ENCODE results near the gene KRTAP5-11. TPM values are rescaled to one million over a fixed set of nuclear protein-coding genes. Genes with fewer than 3 reads are reported as not detected.
A peak's percentile ranks its signal among the peaks of the same experiment; 100 is the strongest.
"Not testable (repeated sequence)": the region's sequence is repeated elsewhere in the genome, so short reads cannot be mapped to it uniquely, and the experiment has no call there.

Gene KRTAP5-11, protein sequence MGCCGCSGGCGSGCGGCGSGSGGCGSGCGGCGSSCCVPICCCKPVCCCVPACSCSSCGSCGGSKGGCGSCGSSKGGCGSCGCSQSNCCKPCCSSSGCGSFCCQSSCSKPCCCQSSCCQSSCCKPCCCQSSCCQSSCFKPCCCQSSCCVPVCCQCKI
- not detected in 2 replicates for total RNA-seq (2014; rRNA removed; shearing (Covaris generic))
- not detected in 2 replicates for polyA plus RNA-seq (2015; cell fraction: cytosol; rRNA removed)
- polyA plus RNA-seq (2015; cell fraction: nucleus; rRNA removed): not detected in 2 replicates

DNA sequence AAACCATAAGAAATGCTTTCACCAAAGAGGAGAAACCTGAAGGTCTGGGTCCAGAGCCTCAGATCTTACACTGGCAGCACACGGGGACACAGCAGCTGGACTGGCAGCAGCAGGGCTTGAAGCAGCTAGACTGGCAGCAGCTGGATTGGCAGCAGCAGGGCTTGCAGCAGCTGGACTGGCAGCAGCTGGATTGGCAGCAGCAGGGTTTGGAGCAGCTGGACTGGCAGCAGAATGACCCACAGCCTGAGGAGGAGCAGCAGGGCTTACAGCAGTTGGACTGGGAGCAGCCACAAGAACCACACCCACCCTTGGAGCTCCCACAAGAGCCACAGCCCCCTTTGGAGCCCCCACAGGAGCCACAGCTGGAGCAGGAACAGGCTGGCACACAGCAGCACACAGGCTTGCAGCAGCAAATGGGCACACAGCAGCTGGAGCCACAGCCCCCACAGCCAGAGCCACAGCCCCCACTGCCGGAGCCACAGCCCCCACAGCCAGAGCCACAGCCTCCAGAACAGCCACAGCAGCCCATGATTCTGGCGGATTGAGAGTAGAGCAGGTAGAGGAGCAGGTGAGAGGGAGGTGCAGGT lies at the start of gene KRTAP5-11:
Gene KRTAP5-11 (minus strand): TSS at position 567 of the 587 bp plus-strand sequence. CDS start 38 bp downstream, at position 529.
- no peak for DNase-seq (ENCODE audit: low read depth, low spot score)
- in situ Hi-C loops (cut with HindIII; ENCODE audit: low pct_unique_long_range_greater_than_20kb, low sequenced_read_pairs): no loop called here

DNA sequence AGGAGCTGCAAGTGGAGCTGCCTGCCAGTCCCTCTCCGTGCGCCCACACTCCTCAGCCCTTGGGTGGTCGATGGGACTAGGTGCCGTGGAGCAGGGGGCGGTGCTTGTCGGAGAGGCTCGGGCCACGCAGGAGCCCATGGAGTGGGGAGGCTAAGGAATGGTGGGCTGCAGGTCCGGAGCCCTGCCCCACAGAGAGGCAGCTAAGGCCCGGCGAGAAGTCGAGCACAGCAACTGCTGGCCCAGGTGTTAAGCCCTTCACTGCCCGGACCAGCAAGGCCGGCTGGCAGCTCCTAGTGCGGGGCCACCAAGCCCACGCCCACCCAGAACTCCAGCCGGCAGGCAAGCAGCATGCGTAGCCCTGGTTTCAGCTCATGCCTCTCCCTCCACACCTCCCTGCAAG lies 48.9 kb upstream of the KRTAP5-11 start:
- in situ Hi-C loops (cut with HindIII; ENCODE audit: low pct_unique_long_range_greater_than_20kb, low sequenced_read_pairs); DNase-seq (ENCODE audit: low read depth, low spot score): not testable (repeated sequence)

DNA sequence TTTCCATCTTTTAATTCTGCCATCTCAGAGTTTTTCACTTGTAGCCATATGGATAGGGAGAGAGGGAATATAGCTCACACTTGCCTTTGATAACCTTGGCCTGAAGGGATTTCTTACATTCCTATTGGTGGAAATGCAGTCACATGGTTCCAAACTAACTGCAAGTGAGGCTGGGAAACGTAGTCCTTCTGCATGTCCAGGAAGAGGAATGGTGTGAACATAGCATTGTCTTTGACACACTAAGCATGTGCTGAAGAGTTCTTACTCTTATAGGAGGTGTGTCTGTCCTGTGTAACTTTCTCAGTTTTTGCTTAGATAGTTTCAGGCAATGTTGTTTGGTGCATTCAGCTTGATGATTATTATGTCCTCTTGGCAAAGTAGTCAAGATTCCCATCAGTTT lies 47.4 kb upstream of the KRTAP5-11 start:
- in situ Hi-C loops (cut with HindIII; ENCODE audit: low pct_unique_long_range_greater_than_20kb, low sequenced_read_pairs): not testable (repeated sequence)
- DNase-seq (ENCODE audit: low read depth, low spot score): peak; percentile 64

DNA sequence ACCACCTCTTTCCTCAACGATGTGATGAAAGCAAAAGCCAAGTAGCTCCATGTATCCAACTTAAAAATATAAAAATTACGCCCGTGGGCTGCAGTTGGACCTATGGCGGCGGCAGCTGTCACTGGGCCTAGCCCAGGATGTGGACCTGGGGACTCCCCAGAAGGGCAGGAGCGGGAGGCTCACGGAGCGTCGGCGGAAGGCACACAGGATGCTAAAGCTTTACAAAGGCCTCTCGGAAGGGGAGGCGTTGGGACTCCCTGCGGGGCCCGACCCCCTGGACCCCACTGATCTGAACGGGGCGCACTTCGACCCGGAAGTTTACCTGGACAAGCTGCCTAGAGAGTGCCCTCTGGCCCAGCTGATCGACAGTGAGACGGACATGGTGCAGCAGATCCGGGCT lies 46.3 kb upstream of the KRTAP5-11 start:
- in situ Hi-C loops (cut with HindIII; ENCODE audit: low pct_unique_long_range_greater_than_20kb, low sequenced_read_pairs); DNase-seq (ENCODE audit: low read depth, low spot score): not testable (repeated sequence)

DNA sequence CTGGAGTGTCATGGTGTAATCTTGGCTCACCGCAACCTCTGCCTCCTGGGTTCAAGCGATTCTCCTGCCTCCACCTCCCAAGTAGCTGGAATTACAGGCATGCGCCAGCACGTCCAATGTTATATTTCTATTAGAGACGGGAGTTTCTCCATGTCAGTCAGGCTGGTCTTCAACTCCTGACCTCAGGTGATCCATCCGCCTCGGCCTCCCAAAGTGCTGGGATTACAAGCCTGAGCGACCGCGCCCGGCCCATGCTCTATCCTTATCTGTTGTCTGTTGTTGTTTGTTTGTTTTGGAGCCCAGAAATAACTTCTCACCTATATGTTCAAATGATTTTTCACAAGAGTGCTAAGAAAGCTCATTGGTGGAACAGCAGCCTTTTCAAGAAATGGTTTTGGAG lies 40.6 kb upstream of the KRTAP5-11 start:
- DNase-seq (ENCODE audit: low read depth, low spot score); in situ Hi-C loops (cut with HindIII; ENCODE audit: low pct_unique_long_range_greater_than_20kb, low sequenced_read_pairs): not testable (repeated sequence)

DNA sequence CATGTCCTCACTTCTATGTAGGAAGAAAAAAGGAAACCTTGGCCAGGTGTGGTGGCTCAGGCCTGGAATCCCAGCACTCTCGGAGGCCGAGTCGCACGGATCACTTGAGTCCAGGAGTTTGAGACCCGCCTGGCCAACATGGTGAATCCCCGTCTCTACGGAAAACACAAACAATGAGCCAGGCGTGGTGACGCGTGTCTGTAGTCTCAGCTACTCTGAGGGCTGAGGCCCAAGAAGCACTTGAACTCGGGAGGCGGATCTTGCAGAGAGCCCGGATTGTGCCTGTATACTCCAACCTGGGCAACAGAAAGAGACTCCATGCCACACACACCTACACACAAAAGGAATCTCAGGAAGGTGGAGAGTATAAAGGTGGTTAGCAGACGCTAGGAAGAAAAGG lies 39.9 kb upstream of the KRTAP5-11 start:
- in situ Hi-C loops (cut with HindIII; ENCODE audit: low pct_unique_long_range_greater_than_20kb, low sequenced_read_pairs); DNase-seq (ENCODE audit: low read depth, low spot score): not testable (repeated sequence)

DNA sequence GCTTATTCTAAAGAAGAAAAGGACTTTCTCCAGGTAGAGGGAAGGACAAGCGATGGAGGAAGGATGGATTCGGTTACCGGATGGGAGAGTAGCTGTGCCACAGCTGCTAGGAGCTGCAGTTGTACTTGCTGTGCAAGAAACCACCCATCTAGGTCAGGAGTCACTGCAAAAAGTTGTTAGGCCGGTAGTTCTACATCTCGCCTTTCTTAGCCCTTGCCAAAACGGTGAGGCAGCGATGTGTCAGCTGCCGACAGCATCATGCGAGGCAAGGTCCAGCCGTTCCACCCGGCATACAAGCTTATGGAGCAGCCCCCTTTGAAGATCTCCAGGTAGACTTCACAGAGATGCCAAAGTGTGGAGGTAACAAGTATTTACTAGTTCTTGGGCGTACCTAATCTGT lies 32.3 kb upstream of the KRTAP5-11 start:
- in situ Hi-C loops (cut with HindIII; ENCODE audit: low pct_unique_long_range_greater_than_20kb, low sequenced_read_pairs); DNase-seq (ENCODE audit: low read depth, low spot score): not testable (repeated sequence)

DNA sequence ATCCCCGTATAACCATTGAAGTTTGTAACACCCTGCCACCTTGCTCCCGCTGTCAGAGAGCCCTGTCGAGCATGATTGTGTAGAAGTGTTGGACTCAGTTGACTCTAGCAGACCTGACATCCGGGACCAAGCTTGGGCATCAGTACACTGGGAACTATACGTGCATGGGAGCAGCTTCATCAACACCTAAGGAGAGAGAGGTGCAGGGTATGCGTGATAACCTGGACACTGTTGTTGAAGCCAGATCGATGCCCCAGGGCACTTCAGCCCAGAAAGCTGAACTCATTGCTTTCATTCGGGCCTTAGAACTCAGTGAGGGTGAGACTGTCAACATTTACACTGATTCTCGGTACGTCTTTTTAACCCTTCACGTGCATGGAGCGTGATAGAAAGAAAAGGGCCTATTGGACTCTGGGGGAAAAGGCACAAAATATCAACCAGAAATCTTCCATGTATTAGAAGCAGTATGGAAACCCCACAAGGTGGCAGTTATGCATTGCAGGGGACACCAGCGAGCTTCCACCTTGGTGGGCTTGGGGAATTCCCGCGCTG lies 31.8 kb upstream of the KRTAP5-11 start:
- in situ Hi-C loops (cut with HindIII; ENCODE audit: low pct_unique_long_range_greater_than_20kb, low sequenced_read_pairs): not testable (repeated sequence)

DNA sequence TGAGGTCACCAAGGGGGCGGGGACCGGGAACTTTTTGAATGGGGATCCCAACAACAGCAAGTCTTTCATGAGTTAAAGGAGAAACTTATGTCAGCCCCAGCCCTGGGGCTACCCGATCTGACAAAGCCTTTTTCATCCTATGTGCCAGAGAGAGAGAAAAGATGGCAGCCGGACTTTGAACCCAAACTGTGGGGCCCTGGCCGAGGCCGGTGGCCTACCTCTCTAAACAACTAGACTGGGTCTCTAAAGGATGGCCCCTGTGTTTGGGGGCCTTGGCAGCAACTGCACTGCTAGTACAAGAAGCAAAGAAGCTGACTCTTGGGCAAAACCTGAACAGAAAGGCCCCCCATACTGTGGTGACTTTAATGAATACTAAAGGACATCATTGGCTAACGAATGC lies 31.3 kb upstream of the KRTAP5-11 start:
- peak; percentile 52 for DNase-seq (ENCODE audit: low read depth, low spot score)
- in situ Hi-C loops (cut with HindIII; ENCODE audit: low pct_unique_long_range_greater_than_20kb, low sequenced_read_pairs): not testable (repeated sequence)

More for the DNA sequence above, 31.8 kb upstream of the KRTAP5-11 start:
- not testable (repeated sequence) for DNase-seq (ENCODE audit: low read depth, low spot score)

DNA sequence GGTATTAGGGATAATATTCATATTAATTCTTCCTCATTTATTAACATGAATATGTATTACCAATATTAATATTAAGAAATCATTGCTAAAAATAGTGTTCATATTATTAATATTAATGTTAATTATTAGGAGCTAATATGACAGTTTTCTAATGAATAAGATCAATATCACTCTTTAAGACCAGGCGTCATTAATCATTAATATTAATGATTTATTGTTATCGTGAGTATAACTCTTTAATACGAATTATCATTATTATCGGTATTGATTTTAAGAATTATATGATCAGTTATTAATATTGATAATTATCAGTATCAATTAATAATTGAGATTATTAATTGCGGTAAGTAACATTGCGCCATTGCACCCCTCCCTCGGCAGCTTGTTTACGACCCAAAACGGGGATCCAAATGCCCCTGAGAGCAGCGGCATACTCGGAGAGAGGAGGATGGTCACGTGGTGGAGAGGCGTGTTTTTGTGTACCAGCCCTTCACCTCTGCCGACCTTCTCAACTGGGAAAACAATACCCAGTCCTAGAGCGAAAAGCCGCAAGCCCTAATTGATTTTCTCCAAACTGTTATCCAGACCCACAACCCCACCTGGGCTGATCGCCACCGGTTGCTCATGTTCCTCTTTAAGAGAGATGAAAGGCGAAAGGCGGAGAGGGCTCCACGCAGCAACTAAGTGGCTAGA lies 28.7 kb upstream of the KRTAP5-11 start:
- in situ Hi-C loops (cut with HindIII; ENCODE audit: low pct_unique_long_range_greater_than_20kb, low sequenced_read_pairs); DNase-seq (ENCODE audit: low read depth, low spot score): not testable (repeated sequence)

DNA sequence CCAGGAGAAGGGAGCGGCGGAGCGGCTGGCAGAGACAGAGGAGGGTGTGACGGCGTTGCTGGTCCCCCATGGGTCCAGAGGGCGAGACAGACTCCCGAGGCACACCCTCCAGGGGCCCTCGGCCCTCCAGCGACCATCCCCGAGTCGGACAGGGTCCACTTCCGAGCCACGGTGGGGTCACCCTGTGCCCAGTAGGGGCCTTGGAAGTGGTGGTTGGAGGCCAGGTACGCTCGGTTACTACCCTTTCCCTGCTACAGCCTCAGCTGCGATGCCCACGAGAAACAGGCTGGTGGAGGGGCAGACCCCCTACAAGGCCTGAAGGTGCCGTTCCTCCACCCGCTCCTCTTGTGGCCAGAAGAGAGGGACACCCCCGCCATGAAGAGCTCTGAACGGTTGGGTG lies 25.6 kb upstream of the KRTAP5-11 start:
- in situ Hi-C loops (cut with HindIII; ENCODE audit: low pct_unique_long_range_greater_than_20kb, low sequenced_read_pairs); DNase-seq (ENCODE audit: low read depth, low spot score): not testable (repeated sequence)

DNA sequence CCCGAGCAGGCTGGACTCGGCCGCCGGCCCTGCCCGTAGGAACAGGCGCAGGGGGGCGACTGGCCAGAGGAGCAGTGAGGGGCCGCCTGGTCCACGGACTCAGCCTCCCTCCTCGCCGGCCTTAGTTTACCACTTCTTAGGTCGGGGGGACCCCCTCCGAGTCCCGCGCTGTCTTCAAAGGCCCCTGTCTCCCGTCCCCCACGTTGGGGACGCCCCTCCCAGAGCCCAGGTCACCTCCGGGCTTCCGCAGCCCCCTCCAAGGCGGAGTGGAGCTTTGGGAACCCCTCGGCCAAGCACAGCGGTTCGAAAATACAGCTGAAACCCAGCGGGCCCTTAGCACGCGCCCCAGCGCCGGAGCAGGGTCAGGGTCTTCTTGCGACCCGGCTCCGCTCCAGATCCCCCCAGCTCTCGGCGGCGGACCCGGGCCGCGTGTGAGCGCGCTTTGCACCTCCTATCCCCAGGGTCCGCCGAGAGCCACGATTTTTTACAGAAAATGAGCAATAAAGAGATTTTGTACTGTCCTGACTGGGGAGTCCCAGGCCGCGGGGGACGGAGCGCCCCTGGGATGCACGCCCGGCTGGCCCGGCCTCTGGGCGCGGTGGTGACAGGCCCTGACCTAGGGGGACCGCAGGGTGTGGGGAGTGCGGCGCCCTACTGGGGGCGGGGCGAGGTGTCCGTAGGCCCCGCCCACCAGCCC lies 25.0 kb upstream of the KRTAP5-11 start:
- in situ Hi-C loops (cut with HindIII; ENCODE audit: low pct_unique_long_range_greater_than_20kb, low sequenced_read_pairs); DNase-seq (ENCODE audit: low read depth, low spot score): not testable (repeated sequence)

DNA sequence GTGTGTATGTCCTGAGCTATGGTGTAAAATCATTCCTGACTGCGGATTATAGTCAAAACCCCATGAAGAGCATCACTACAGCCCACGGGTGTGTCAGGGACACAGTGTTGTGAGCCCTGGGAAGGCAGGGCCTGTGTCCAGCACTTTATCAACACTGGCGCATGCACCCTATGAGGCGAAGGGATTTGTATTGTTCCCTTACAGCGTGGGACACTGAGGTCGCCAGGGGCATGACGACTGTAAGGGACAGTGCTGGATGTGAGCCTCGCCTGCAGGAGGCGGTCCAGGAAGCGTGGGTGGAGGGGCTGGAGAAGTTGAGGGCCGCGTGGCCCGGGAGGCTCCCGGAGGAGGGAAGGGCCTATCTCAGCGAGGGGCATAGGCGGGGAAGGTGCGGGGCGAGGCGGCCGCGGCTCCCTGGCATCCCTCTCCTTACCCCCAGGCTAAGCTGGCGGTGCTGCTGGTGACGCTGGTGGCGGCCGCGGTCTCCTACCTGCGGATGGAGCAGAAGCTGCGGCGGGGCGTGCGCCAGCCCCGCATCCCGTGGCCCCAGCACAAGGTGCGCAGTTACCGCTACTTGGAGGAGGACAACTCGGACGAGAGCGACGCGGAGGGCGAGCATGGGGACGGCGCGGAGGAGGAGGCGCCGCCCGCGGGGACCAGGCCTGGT lies 24.3 kb upstream of the KRTAP5-11 start:
- DNase-seq (ENCODE audit: low read depth, low spot score); in situ Hi-C loops (cut with HindIII; ENCODE audit: low pct_unique_long_range_greater_than_20kb, low sequenced_read_pairs): not testable (repeated sequence)

DNA sequence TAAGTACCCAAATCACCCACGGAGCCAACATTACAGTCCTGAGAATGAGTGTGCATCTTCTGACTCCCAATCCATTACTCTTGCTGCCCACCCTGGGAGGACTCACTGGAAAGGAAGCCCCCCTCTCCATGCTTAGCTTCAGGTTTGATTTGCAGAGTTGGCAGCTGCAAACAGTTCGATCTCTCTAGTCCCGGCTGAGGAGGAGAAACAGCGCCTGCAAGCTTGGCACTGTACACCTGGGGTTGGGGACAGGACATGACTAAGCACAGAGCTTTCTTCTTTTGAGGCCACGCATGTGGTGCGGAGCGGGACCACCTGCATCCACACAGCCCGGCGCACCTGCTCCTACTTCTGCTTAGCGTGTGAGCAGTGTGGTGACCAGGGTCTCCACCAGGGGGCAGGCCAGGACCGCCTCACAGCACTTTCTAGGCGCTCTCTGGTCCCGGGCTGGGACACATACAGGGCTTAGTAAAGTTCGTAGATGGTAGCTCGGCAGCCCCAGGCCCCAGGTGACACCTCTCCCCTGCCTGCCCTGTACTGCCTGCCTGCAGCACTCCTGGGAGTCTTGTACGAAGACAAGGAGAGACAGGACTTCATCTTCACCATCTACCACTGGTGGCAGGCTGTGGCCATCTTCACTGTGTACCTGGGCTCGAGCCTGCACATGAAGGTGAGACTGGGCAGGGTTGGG lies 22.3 kb upstream of the KRTAP5-11 start:
- DNase-seq (ENCODE audit: low read depth, low spot score); in situ Hi-C loops (cut with HindIII; ENCODE audit: low pct_unique_long_range_greater_than_20kb, low sequenced_read_pairs): not testable (repeated sequence)

DNA sequence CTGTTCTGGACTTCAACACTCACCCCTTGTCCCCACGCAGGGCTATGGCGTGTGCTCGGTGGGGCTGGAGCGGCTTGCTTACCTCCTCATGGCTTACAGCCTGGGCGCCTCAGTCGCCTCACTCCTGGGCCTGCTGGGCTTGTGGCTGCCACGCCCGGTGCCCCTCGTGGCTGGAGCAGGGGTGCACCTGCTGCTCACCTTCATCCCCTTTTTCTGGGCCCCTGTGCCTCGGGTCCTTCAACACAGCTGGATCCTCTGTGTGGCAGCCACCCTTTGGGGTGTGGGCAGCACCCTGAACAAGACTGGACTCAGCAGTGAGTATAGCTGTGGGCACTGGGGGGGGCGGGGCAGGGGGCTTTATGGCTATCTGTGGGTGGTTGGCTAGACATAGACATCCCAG lies 20.5 kb upstream of the KRTAP5-11 start:
- in situ Hi-C loops (cut with HindIII; ENCODE audit: low pct_unique_long_range_greater_than_20kb, low sequenced_read_pairs); DNase-seq (ENCODE audit: low read depth, low spot score): not testable (repeated sequence)

DNA sequence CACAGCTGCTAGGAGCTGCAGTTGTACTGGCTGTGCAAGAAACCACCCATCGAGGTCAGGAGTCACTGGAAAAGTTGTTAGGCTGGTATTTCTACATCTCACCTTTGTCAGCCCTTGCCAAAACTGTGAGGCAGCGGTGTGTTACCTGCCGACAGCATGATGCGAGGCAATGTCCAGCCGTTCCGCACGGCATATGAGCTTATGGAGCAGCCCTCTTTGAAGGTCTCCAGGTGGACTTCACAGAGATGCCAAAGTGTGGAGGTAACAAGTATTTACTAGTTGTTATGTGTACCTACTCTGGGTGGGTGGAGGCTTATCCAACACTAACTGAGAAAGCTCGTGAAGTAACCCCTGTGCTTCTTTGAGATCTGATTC lies 6.9 kb upstream of the KRTAP5-11 start:
- in situ Hi-C loops (cut with HindIII; ENCODE audit: low pct_unique_long_range_greater_than_20kb, low sequenced_read_pairs); DNase-seq (ENCODE audit: low read depth, low spot score): not testable (repeated sequence)

Measured in SK-MEL-5 (cell line).